ENCODE results near the gene NDFIP1. TPM values are rescaled to one million over a fixed set of nuclear protein-coding genes. Genes with fewer than 3 reads are reported as not detected.

NDFIP1 gene
- total and polyA plus RNA-seq, 7 experiments from 2014 or later = 53.0 to 136 (median 99.3) TPM

DNA sequence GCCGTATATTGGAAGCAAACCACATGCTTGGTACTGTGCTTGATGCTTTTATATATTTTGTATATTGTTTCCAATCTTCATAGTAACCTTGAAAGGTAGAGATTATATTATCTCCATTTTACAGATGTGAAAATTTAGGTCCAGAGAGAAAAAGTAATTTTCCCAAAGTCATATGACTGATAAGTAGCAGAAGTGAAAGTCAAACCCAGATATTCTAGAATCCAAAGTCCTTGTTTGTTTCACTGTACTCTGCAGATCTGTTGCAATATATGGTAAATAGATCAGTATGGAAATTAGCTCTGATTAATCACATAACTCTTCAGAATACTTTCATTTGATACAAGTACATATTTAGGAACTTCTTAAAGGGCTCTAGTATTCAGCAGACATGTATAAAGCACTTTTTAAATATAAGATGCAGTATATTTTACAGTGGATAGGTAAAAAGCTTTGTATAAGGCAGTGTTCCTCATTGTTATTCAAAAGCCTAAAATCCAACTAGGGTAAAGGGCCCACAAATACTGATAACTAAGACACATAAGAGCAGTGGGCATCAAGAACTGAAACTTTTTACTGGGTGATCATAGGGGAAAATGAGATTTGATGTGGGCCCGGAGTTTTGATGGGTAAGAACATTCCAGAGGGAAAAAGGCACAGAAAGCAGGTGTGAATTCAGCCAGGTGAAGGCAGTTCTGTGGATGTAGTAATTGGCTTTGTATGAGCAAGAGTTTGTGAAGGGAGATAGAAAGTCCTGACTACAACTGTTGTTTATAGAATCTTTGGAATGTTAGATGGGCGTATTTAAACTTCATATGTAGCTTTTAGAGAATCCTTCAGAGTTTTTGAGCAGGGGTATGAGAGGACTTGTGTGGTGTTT, 25.0 kb downstream of the NDFIP1 start:
- no peaks in the 10 kb centered on the region for H3K27me3 ChIP-seq (ENCODE audit: control insufficient read depth in 2 of 2, insufficient read depth in 2 of 2, low read length in 2 of 2)
- POLR2A ChIA-PET = interaction anchor here (0.6 to 1.3 kb wide), 6 partner anchors 10 to 156 kb away, joined by 3 to 6 read pairs (median 3); no protein-coding TSS in a partner anchor
- H3K4me3 ChIP-seq (ENCODE audit: low read length) = no peak overlapping the region
- no peak for DNase-seq
- H3K36me3 Mint-ChIP-seq = peaks cover 8 to 40% (median 16%) of the 10 kb centered on the region in 5 donors
- peaks cover 12 to 49% of the 10 kb centered on the region in 2 donors for H3K4me1 ChIP-seq (ENCODE audit: control insufficient read depth in 2 of 2, insufficient read depth in 2 of 2, low read length in 2 of 2)
- CTCF ChIA-PET = interaction anchor here (0.6 to 1.9 kb wide), 2 partner anchors 11 to 144 kb away, joined by 6 to 8 read pairs; no protein-coding TSS in a partner anchor
- H3K4me3 Mint-ChIP-seq = no peak overlapping the region
- H3K9me3 Mint-ChIP-seq = no peaks in the 10 kb centered on the region
- H3K27ac Mint-ChIP-seq = no peak overlapping the region
- H3K4me1 Mint-ChIP-seq = peaks cover 12 to 59% (median 44%) of the 10 kb centered on the region in 7 donors
- H3K9me3 ChIP-seq (ENCODE audit: control insufficient read depth in 2 of 3, low read length in 3 of 3) = no peaks in the 10 kb centered on the region
- intact Hi-C loops (cut with micrococcal nuclease) = loop anchor here in 1 of 2 donors (1.0 kb wide), 1 partner anchor 7 kb away; no protein-coding TSS in a partner anchor
- no peaks in the 10 kb centered on the region for H3K27me3 Mint-ChIP-seq
- no peak for ATAC-seq
- peaks cover 21 to 39% (median 30%) of the 10 kb centered on the region in 3 experiments for H3K36me3 ChIP-seq (ENCODE audit: control insufficient read depth in 2 of 3, insufficient read depth in 3 of 3, low read length in 3 of 3)
- H3K27ac ChIP-seq (ENCODE audit: low read depth, low read length) = no peak overlapping the region

DNA sequence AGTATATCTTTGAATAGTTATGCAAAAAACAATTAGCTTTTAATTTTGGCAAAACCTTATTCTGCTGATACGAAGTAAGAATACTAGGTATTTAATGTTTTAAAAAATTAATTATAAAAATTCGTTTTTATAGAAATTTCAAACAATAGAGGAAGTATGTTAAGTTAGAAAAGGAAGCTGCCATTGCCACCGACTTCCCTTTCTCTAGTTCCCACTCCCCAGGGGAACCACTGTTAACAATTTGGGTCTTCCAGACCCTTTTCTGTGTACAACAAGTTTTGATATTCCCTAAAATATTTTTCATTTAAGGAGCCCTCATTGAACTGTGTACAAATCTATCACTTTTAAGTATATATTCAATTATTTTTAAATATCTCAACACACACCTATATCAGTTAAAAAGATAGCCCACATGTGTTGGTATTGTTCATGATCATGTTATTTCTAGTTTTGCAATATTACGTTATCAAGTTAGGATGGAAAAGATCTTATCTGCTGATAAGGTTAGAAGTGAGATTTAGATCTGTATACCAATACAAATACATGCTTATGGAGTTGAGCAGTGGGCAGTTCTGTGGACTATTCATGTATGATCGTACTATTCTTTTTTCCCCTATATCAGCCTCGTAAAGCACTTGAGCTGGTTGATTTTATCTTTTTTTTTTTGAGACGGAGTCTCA, 25.9 kb downstream of the NDFIP1 start:
- Histone ChIP-seq H3K27me3 (ENCODE audit: control insufficient read depth in 2 of 2, insufficient read depth in 2 of 2, low read length in 2 of 2) (no peaks in the 10 kb centered on the region), H3K9me3 (ENCODE audit: control insufficient read depth in 2 of 3, low read length in 3 of 3) (no peaks in the 10 kb centered on the region), H3K27ac (ENCODE audit: low read depth, low read length) (peak overlapping the region; percentile 26), H3K4me1 (ENCODE audit: control insufficient read depth in 2 of 2, insufficient read depth in 2 of 2, low read length in 2 of 2) (peaks cover 7 to 41% of the 10 kb centered on the region in 2 donors), H3K36me3 (ENCODE audit: control insufficient read depth in 2 of 3, insufficient read depth in 3 of 3, low read length in 3 of 3) (peaks cover 26 to 43% (median 30%) of the 10 kb centered on the region in 3 experiments), H3K4me3 (ENCODE audit: low read length) (no peak overlapping the region)
- ATAC-seq = peak; percentile 34
- POLR2A ChIA-PET = interaction anchor here (0.6 to 1.7 kb wide), 7 partner anchors 11 to 157 kb away, joined by 3 to 6 read pairs (median 3); no protein-coding TSS in a partner anchor
- peaks cover 8 to 42% (median 16%) of the 10 kb centered on the region in 5 donors for H3K36me3 Mint-ChIP-seq
- CTCF ChIA-PET = interaction anchor here (1.9 to 2.0 kb wide), 3 partner anchors 10 to 134 kb away, joined by 6 to 8 read pairs (median 7); partner anchors contain the start of gene GNPDA1
- H3K4me3 Mint-ChIP-seq = peak overlapping the region in 1 of 10 donors; percentile 58
- H3K9me3 Mint-ChIP-seq = no peaks in the 10 kb centered on the region
- intact Hi-C loops (cut with micrococcal nuclease) = loop anchor here in 1 of 2 donors (1.0 kb wide), 1 partner anchor 8 kb away; no protein-coding TSS in a partner anchor
- H3K27me3 Mint-ChIP-seq = no peaks in the 10 kb centered on the region
- H3K27ac Mint-ChIP-seq = peak overlapping the region in 4 of 9 donors; percentile 29 to 84 (median 73)
- peaks cover 12 to 50% (median 35%) of the 10 kb centered on the region in 7 donors for H3K4me1 Mint-ChIP-seq
- no peak for DNase-seq

DNA sequence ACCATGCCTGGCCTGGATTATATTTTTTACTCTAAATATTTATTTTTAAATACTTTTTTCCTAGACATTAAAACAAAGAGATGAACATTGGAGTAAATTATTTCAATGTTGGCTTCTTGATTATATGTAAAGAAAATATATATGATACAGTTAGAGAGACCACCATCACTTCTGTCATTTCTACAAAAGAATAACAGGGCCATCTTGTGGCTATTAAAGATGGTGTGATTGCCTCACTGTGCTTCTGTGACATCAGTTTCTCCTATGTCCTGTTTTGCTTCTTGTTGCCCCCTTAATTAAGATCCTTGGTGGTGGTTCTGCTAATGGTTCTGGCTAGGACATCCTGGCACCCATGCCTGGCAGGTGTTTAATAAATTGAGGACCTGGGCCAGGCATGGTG, 32.9 kb downstream of the NDFIP1 start:
- intact Hi-C loops (cut with micrococcal nuclease) = loop anchor here (1.0 to 10.0 kb wide), 2 partner anchors 32 to 257 kb away; no protein-coding TSS in a partner anchor
- H3K27me3 Mint-ChIP-seq = no peaks in the 10 kb centered on the region

DNA sequence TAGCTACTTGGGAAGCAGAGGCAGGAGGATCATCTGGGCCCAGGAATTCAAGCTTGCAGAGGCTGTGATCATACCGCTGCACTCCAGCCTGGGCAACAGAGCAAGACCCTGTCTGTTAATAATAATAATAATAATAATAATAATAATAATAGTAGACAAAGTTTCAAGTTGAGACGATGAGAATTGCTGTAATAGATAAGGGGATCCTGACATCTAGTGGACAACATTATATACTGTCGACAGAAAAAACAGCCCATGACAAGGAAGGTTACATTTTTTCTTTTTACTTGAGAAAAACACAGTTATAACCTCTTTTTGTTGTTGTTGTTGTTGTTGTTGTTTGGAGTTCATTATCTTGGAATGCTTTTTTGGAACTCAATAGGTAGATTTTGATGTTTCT, 35.3 kb downstream of the NDFIP1 start:
- H3K27me3 Mint-ChIP-seq = no peaks in the 10 kb centered on the region
- DNase-seq = peak in 5 of 9 donors; percentile 30 to 52 (median 37)
- Histone ChIP-seq H3K4me3 (ENCODE audit: low read length) (no peak overlapping the region), H3K27me3 (ENCODE audit: control insufficient read depth in 2 of 2, insufficient read depth in 2 of 2, low read length in 2 of 2) (no peaks in the 10 kb centered on the region), H3K36me3 (ENCODE audit: control insufficient read depth in 2 of 3, insufficient read depth in 3 of 3, low read length in 3 of 3) (peaks cover 20 to 66% (median 23%) of the 10 kb centered on the region in 3 experiments), H3K9me3 (ENCODE audit: control insufficient read depth in 2 of 3, low read length in 3 of 3) (no peaks in the 10 kb centered on the region), H3K4me1 (ENCODE audit: control insufficient read depth in 2 of 2, insufficient read depth in 2 of 2, low read length in 2 of 2) (no peaks in the 10 kb centered on the region), H3K27ac (ENCODE audit: low read depth, low read length) (no peak overlapping the region)
- H3K27ac Mint-ChIP-seq = peak overlapping the region in 6 of 9 donors; percentile 38 to 88 (median 64)
- peak; percentile 66 for ATAC-seq
- ChIA-PET CTCF (interaction anchor here (0.6 to 8.1 kb wide), 27 partner anchors 8 to 1685 kb away, joined by 3 to 117 read pairs (median 4); partner anchors contain the start of genes GNPDA1 and RNF14), POLR2A (interaction anchor here (0.7 to 3.8 kb wide), 8 partner anchors 8 to 140 kb away, joined by 3 to 19 read pairs (median 4); partner anchors contain the start of genes GNPDA1 and NDFIP1)
- peaks cover 0 to 14% (median 4%) of the 10 kb centered on the region in 7 donors for H3K4me1 Mint-ChIP-seq
- intact Hi-C loops (cut with micrococcal nuclease) = loop anchor here (1.0 to 10.0 kb wide), 6 partner anchors 129 to 451 kb away; no protein-coding TSS in a partner anchor
- H3K9me3 Mint-ChIP-seq = no peaks in the 10 kb centered on the region
- H3K36me3 Mint-ChIP-seq = peaks cover 6 to 26% (median 16%) of the 10 kb centered on the region in 5 donors
- no peak overlapping the region for H3K4me3 Mint-ChIP-seq

More for the DNA sequence above, 32.9 kb downstream of the NDFIP1 start:
- ChIA-PET CTCF (interaction anchor here (1.4 to 8.1 kb wide), 3 partner anchors 129 to 149 kb away, joined by 4 to 117 read pairs (median 82); partner anchors contain the start of gene GNPDA1), POLR2A (no interaction called here)
- no peaks in the 10 kb centered on the region for H3K9me3 Mint-ChIP-seq
- peaks cover 4 to 24% (median 11%) of the 10 kb centered on the region in 5 donors for H3K36me3 Mint-ChIP-seq
- H3K27ac ChIP-seq (ENCODE audit: low read depth, low read length) = no peak overlapping the region
- DNase-seq = peak in 1 of 9 donors; percentile 26
- no peak for ATAC-seq
- no peaks in the 10 kb centered on the region for H3K27me3 ChIP-seq (ENCODE audit: control insufficient read depth in 2 of 2, insufficient read depth in 2 of 2, low read length in 2 of 2)
- no peaks in the 10 kb centered on the region for H3K4me1 ChIP-seq (ENCODE audit: control insufficient read depth in 2 of 2, insufficient read depth in 2 of 2, low read length in 2 of 2)
- no peaks in the 10 kb centered on the region for H3K9me3 ChIP-seq (ENCODE audit: control insufficient read depth in 2 of 3, low read length in 3 of 3)
- H3K4me3 Mint-ChIP-seq = no peak overlapping the region
- no peak overlapping the region for H3K4me3 ChIP-seq (ENCODE audit: low read length)
- peaks cover 20 to 66% (median 23%) of the 10 kb centered on the region in 3 experiments for H3K36me3 ChIP-seq (ENCODE audit: control insufficient read depth in 2 of 3, insufficient read depth in 3 of 3, low read length in 3 of 3)
- peak overlapping the region in 3 of 9 donors; percentile 65 to 70 (median 67) for H3K27ac Mint-ChIP-seq
- peaks cover 0 to 21% (median 9%) of the 10 kb centered on the region in 7 donors for H3K4me1 Mint-ChIP-seq

DNA sequence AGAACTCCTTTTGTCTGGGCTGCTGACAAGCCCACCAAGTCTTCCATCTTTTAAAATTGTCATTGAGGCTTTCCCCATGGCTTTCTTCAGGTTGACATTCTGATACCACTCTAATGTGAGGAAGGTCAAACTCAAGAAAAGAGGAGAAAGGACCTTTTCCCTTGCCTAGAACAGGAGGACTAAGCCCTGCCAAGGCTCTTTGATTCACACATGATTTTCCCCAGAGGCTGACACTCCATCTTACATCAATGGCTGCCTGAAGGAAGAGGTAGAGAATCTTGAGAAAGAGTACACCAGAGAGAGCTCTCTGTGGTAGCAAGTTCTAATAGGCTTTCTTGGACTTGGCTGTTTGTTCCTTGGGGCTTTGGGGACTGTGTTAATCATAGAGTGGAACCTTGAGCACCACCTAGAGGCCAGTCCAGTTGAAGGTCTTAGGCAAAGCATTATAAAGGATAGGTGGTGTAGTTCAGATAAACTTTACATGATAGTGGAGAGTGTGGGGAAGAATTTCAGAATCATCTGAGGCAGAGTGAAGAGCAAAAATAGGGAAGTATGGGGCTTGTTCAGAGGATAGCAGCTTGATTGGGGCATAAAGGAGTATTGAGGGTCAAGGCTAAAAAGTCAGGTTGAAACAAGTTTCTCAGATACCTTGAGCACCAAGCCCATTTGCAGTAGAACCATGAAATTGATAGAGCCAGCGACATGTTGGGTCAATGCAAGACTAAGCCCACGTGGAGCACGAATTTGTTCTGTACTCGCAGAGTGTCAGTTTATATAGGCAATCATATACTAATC, 36.7 kb downstream of the NDFIP1 start:
- Mint-ChIP-seq H3K27me3 (no peaks in the 10 kb centered on the region), H3K4me1 (peaks cover 0 to 17% (median 5%) of the 10 kb centered on the region in 7 donors), H3K36me3 (peaks cover 6 to 29% (median 21%) of the 10 kb centered on the region in 5 donors), H3K9me3 (no peaks in the 10 kb centered on the region), H3K4me3 (no peak overlapping the region), H3K27ac (no peak overlapping the region)
- Histone ChIP-seq H3K4me1 (ENCODE audit: control insufficient read depth in 2 of 2, insufficient read depth in 2 of 2, low read length in 2 of 2) (no peaks in the 10 kb centered on the region), H3K4me3 (ENCODE audit: low read length) (no peak overlapping the region), H3K27me3 (ENCODE audit: control insufficient read depth in 2 of 2, insufficient read depth in 2 of 2, low read length in 2 of 2) (no peaks in the 10 kb centered on the region), H3K27ac (ENCODE audit: low read depth, low read length) (no peak overlapping the region), H3K36me3 (ENCODE audit: control insufficient read depth in 2 of 3, insufficient read depth in 3 of 3, low read length in 3 of 3) (peaks cover 18 to 68% (median 20%) of the 10 kb centered on the region in 3 experiments), H3K9me3 (ENCODE audit: control insufficient read depth in 2 of 3, low read length in 3 of 3) (no peaks in the 10 kb centered on the region)
- CTCF ChIA-PET = interaction anchor here (0.8 to 8.1 kb wide), 8 partner anchors 11 to 153 kb away, joined by 3 to 117 read pairs (median 6); partner anchors contain the start of gene GNPDA1
- ATAC-seq = peak; percentile 89
- DNase-seq = peak in 8 of 9 donors; percentile 38 to 67 (median 58)
- intact Hi-C loops (cut with micrococcal nuclease) = loop anchor here (1.0 to 10.0 kb wide), 7 partner anchors 37 to 453 kb away; partner anchors contain the start of genes NDFIP1 (in 2 of the 2) and RNF14 (in 1 of the 2)
- POLR2A ChIA-PET = interaction anchor here (1.5 to 3.8 kb wide), 2 partner anchors 10 to 36 kb away, joined by 3 to 19 read pairs; partner anchors contain the start of gene NDFIP1
